GM23338 (cell line): Measurements from ENCODE around the gene SPINT1. TPM values are rescaled to one million over a fixed set of nuclear protein-coding genes. Genes with fewer than 3 reads are reported as not detected.

Experiments used
- ATAC-seq: fragments of 200-7000 bp; cut with Tn5 transposase; 3 replicates; pipeline ENCODE4 v1.9.1; 2020
- DNase-seq: peaks from one replicate; pipeline ENCODE4 v3.0.0-alpha.2; 2015; ENCODE audit warnings: low spot score
- H2AFZ ChIP-seq: fragments of 200-600 bp; sonication (generic); 2 replicates; pipeline ENCODE4 v1.8.0; 2016; ENCODE audit warnings: antibody characterized with exemption, mild to moderate bottlenecking, moderate library complexity
- H3F3A ChIP-seq: fragments of 200-600 bp; sonication (generic); replicated peaks from 2 replicates; pipeline ENCODE4 v1.8.0; 2017; ENCODE audit warnings: antibody characterized with exemption, mixed run types, low read depth
- H3K27ac ChIP-seq: fragments of 200-600 bp; sonication (generic); 2 replicates; pipeline ENCODE4 v1.6.1; 2016; ENCODE audit warnings: low read depth
- H3K27me3 ChIP-seq: fragments of 200-600 bp; sonication (generic); 2 replicates; pipeline ENCODE4 v1.8.0; 2016; ENCODE audit warnings: mild to moderate bottlenecking, mixed run types, moderate library complexity; ENCODE audit not compliant: insufficient read depth
- H3K36me3 ChIP-seq: fragments of 200-600 bp; sonication (generic); 2 replicates; pipeline ENCODE4 v1.8.0; 2016; ENCODE audit warnings: mild to moderate bottlenecking; ENCODE audit not compliant: insufficient read depth
- H3K4me1 ChIP-seq: fragments of 200-600 bp; sonication (generic); 2 replicates; pipeline ENCODE4 v1.8.0; 2016; ENCODE audit warnings: mild to moderate bottlenecking, moderate library complexity; ENCODE audit not compliant: insufficient read depth
- H3K4me2 ChIP-seq: fragments of 200-600 bp; sonication (generic); 2 replicates; pipeline ENCODE4 v1.7.1; 2017; ENCODE audit warnings: mixed run types
- H3K4me3 ChIP-seq: fragments of 200-600 bp; sonication (generic); 2 replicates; pipeline ENCODE4 v1.6.1; 2016; ENCODE audit warnings: mixed run types
- H3K79me2 ChIP-seq: fragments of 200-600 bp; sonication (generic); replicated peaks from 2 replicates; pipeline ENCODE4 v1.8.0; 2017; ENCODE audit warnings: mild to moderate bottlenecking; ENCODE audit not compliant: insufficient read depth
- H3K9me2 ChIP-seq: fragments of 200-600 bp; sonication (generic); 2 replicates; pipeline ENCODE4 v1.8.0; 2017; ENCODE audit not compliant: insufficient read depth
- H4K20me1 ChIP-seq: fragments of 200-600 bp; sonication (generic); replicated peaks from 2 replicates; pipeline ENCODE4 v1.8.0; 2017; ENCODE audit warnings: mild to moderate bottlenecking; ENCODE audit not compliant: insufficient read depth
- H3K27ac Mint-ChIP-seq: 2 replicates; pipeline ENCODE4 v1.8.0; 2020; ENCODE audit warnings: inconsistent platforms, mild to moderate bottlenecking, moderate library complexity, mixed read lengths
- H3K27me3 Mint-ChIP-seq: 3 replicates; pipeline ENCODE4 v1.8.0; 2022; ENCODE audit warnings: low read depth, mild to moderate bottlenecking, moderate library complexity, mixed read lengths, inconsistent platforms; ENCODE audit not compliant: insufficient read depth, poor library complexity
- H3K36me3 Mint-ChIP-seq: 3 replicates; pipeline ENCODE4 v1.8.0; 2021; ENCODE audit warnings: low read depth, mild to moderate bottlenecking, inconsistent platforms, moderate library complexity, mixed read lengths
- H3K4me1 Mint-ChIP-seq: 3 replicates; pipeline ENCODE4 v1.8.0; 2020; ENCODE audit warnings: mild to moderate bottlenecking, inconsistent platforms, mixed read lengths
- H3K4me3 Mint-ChIP-seq: 3 replicates; pipeline ENCODE4 v1.8.0; 2021; ENCODE audit warnings: moderate library complexity, mild to moderate bottlenecking, inconsistent platforms, mixed read lengths
- H3K9me3 Mint-ChIP-seq: 3 replicates; pipeline ENCODE4 v1.8.0; 2020; ENCODE audit warnings: moderate library complexity, mild to moderate bottlenecking, inconsistent platforms, mixed read lengths
- CREB1 ChIP-seq: fragments of 250-450 bp; sonication (Bioruptor Pico); IDR thresholded peaks from 2 replicates; pipeline ENCODE4 v1.5.0; 2020; ENCODE audit warnings: low read depth, mild to moderate bottlenecking, moderate library complexity
- NANOG ChIP-seq: IDR thresholded peaks from 2 replicates; pipeline ENCODE4 v1.6.1; 2016; ENCODE audit warnings: antibody characterized with exemption, borderline replicate concordance
- POLR2AphosphoS5 ChIP-seq: IDR thresholded peaks from 2 replicates; pipeline ENCODE4 v1.6.1; 2016; ENCODE audit warnings: antibody characterized with exemption, low read depth
- ZNF114 ChIP-seq: fragments of 250-450 bp; sonication (Bioruptor Pico); IDR thresholded peaks from 2 replicates; pipeline ENCODE4 v1.5.0; 2020; ENCODE audit warnings: mild to moderate bottlenecking, moderate library complexity
- polyA plus RNA-seq: library from polyadenylated mRNA; unstranded; fragments of >200 nt; fragmentation: Nextera tagmentation; extraction: Ambion mirVana; gene quantifications from 2 replicates; pipeline ENCODE4 v1.2.1, GENCODE V29; 2016
- total RNA-seq: library from RNA; depleted of rRNA; stranded (reverse); fragments of >200 nt; shearing (Covaris generic); gene quantifications from 2 replicates; pipeline ENCODE4 v1.2.3, GENCODE V29; 2014
- TF ChIP-seq, protein P1 (sequence below), 2 experiments: fragments of 200-600 bp in 1 of 2; sonication (generic) in 1 of 2; conservative IDR thresholded peaks; 2 replicates each; pipeline versions ENCODE4 v1.5.1 to v1.6.1; 2016 to 2017; ENCODE audit warnings: antibody characterized with exemption in 2 of 2, low read depth in 2 of 2, mild to moderate bottlenecking in 2 of 2, moderate library complexity in 1 of 2

SPINT1 gene
- total and polyA plus RNA-seq, 2 experiments from 2014 or later = 41.3 to 253 TPM

DNA sequence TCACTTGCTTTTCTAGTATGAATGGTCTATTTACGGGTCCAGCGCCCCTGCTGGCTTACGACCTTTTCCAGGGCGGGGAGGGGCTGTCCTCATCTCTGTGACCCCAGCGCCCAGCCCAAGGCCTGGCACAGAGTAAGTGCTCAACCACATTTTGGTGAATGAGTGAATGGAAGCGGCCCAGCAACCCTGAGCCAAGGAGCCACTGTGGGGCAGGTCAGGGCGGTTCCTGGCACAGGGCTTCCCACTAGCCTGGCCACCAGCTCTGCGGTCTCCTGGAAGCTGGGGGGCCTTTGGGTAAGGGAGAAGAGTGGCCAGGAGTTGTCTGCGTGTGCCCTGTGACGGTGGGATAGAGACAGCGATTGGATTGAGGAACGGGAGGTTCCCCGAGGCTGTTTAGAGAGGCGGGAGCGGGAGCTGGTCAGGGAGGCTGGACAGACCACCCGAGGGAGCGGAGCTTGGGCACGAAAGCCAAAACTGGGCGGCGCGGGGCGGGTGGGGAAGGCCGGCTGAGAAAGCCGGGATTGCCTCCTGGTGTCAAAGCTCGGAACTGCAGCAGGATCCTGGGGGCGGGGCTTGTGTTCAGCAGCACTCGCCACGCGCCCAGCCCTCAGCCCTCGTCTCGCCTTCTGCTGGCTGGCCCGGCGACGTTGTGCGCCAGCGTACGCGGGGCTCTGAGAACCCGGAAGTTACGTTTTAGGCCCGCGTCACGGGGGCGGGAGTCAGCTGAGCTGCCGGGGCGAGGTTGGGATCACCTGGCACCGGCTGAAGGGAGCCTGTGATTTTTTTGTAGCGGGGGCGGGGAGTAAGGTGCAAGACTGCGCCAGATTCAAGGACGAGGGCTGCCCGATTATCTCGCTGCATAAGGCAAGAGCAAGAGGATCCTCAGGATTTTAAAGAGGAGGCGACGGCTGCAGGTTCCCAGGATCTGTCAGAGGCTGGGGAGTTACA is 50.2 kb downstream of the SPINT1 start, which contains the start of gene VPS18:
TSS of gene VPS18 (plus strand) at position 718 of the 948 bp plus-strand sequence. CDS start 319 bp downstream, outside the sequence.
- Histone ChIP-seq H3K9me2 (no peaks in the 10 kb centered on the region), H3F3A (no peaks in the 10 kb centered on the region; the same call in 1 of the 2 replicates), H2AFZ (peak within 1 kb of the TSS; percentile 100), H3K4me3 (peak within 1 kb of the TSS; percentile 91), H3K27ac (peak within 1 kb of the TSS; percentile 95), H4K20me1 (no peaks in the 10 kb centered on the region; the same call in none of the 2 replicates), H3K4me2 (peak within 1 kb of the TSS; percentile 99), H3K4me1 (0 out of 2 replicates have a peak, but pooled peaks cover 4% of the 10 kb centered on the region), H3K79me2 (peaks cover 25% of the 10 kb centered on the region), H3K27me3 (peaks cover 7% of the 10 kb centered on the region; the same call in 1 of the 2 replicates), H3K36me3 (peaks cover 19% of the 10 kb centered on the region)
- peak within 1 kb of the TSS; percentile 98 for H3K27ac Mint-ChIP-seq
- DNase-seq = peak; percentile 99
- peak within 1 kb of the TSS; percentile 94 for H3K4me3 Mint-ChIP-seq
- TF ChIP-seq POLR2AphosphoS5 = peak; percentile 47; the same call in 1 of the 2 replicates
- TF ChIP-seq, protein P1, sequence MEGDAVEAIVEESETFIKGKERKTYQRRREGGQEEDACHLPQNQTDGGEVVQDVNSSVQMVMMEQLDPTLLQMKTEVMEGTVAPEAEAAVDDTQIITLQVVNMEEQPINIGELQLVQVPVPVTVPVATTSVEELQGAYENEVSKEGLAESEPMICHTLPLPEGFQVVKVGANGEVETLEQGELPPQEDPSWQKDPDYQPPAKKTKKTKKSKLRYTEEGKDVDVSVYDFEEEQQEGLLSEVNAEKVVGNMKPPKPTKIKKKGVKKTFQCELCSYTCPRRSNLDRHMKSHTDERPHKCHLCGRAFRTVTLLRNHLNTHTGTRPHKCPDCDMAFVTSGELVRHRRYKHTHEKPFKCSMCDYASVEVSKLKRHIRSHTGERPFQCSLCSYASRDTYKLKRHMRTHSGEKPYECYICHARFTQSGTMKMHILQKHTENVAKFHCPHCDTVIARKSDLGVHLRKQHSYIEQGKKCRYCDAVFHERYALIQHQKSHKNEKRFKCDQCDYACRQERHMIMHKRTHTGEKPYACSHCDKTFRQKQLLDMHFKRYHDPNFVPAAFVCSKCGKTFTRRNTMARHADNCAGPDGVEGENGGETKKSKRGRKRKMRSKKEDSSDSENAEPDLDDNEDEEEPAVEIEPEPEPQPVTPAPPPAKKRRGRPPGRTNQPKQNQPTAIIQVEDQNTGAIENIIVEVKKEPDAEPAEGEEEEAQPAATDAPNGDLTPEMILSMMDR (conservative IDR thresholded peaks at IDR 0.05; ENCODE audit: low read depth in 2 of 2) = peak; percentile 48 to 93
- no peak for TF ChIP-seq ZNF114 (CRISPR knock-in tag)
- peak; percentile 95 for TF ChIP-seq CREB1 (CRISPR knock-in tag)
- H3K4me1 Mint-ChIP-seq = peaks cover 9% of the 10 kb centered on the region
- peak; percentile 91 for ATAC-seq
- peaks cover 36% of the 10 kb centered on the region for H3K36me3 Mint-ChIP-seq
- H3K9me3 Mint-ChIP-seq = no peaks in the 10 kb centered on the region; the same call in 2 of the 3 replicates
- H3K27me3 Mint-ChIP-seq = peaks cover 21% of the 10 kb centered on the region

DNA sequence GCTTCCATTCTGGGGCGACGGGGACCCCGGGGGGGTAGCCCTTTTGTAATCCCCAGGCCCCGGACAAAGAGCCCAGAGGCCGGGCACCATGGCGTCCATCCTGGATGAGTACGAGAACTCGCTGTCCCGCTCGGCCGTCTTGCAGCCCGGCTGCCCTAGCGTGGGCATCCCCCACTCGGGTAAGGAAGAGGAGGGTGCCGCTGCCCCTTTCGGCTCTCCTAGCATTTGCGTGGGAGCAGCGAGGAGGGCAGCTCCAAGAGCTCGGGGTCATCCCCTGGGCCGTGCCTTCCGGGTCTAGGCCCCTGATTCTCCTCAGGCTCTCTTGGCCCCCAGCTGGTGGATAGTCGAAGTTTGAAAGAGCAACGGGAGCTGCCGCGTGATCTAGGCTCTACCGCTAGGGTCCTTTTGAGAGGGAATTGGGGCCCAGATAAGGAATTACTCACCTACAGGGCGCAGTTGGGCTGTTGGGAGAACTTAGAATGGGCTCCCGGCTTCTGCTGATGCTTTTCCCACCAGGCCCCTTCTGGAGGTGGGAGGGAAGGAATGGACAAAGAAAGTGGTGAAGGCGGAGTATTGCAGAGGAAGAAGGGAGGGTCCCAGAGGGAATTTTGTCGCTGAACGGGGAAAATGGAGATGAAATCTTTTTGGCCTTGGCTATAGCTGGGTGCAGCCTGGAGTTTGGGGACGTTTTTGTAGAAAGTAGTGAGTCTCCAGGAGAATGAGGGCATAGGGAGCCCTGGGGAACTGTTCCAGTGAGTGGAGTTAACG is 51.0 kb downstream of the SPINT1 start:
- Histone ChIP-seq H3K36me3 (peaks cover 19% of the 10 kb centered on the region), H3K9me2 (no peaks in the 10 kb centered on the region), H3F3A (no peaks in the 10 kb centered on the region; the same call in 1 of the 2 replicates), H3K4me1 (0 out of 2 replicates have a peak, but pooled peaks cover 4% of the 10 kb centered on the region), H3K4me3 (peak overlapping the region; percentile 91), H2AFZ (peak overlapping the region; percentile 89), H3K4me2 (peak overlapping the region; percentile 96), H3K79me2 (peaks cover 25% of the 10 kb centered on the region), H3K27ac (peak overlapping the region; percentile 95), H4K20me1 (no peaks in the 10 kb centered on the region; the same call in none of the 2 replicates), H3K27me3 (peaks cover 7% of the 10 kb centered on the region; the same call in 1 of the 2 replicates)
- DNase-seq (peak; percentile 97), ATAC-seq (peak; percentile 72)
- peak overlapping the region; percentile 98 for H3K27ac Mint-ChIP-seq
- H3K27me3 Mint-ChIP-seq = peaks cover 21% of the 10 kb centered on the region
- no peaks in the 10 kb centered on the region; the same call in 2 of the 3 replicates for H3K9me3 Mint-ChIP-seq
- H3K4me3 Mint-ChIP-seq = peak overlapping the region; percentile 94
- peaks cover 9% of the 10 kb centered on the region for H3K4me1 Mint-ChIP-seq
- TF ChIP-seq, protein P1 (conservative IDR thresholded peaks at IDR 0.05; ENCODE audit: low read depth in 2 of 2) = peak; percentile 39 to 58
- TF ChIP-seq NANOG = no peak
- TF ChIP-seq CREB1 (CRISPR knock-in tag) = peak; percentile 26; the same call in 1 of the 2 replicates
- peaks cover 42% of the 10 kb centered on the region for H3K36me3 Mint-ChIP-seq
